ENCODE measurements around the gene GLRX. TPM values are rescaled to one million over a fixed set of nuclear protein-coding genes. Genes with fewer than 3 reads are reported as not detected.
"Not testable (repeated sequence)": the region's sequence is repeated elsewhere in the genome, so short reads cannot be mapped to it uniquely, and the experiment has no call there.

Gene GLRX
- total and polyA plus RNA-seq, 8 donors = 1.7 to 20.9 (median 6.6) TPM

DNA sequence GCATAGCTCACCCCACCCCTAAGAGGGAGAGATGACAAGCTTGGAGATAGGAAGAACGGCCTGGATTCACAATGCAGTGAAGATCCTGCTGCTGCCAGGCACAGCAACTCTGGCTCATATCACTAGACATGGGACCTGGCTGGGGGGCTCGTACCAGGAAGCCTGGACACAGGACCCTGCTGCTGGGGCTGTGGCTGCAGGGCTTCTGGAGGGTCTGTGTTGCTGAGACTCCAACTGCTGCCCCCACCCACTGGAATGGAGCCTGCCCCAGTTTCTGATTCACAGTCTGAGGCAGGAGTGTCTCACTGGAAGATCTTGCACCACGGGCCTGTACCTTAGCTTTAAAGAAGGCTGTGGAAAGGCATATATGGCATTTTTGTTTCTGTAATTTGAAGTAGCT lies 31.0 kb upstream of the GLRX start:
- no peak for ATAC-seq

DNA sequence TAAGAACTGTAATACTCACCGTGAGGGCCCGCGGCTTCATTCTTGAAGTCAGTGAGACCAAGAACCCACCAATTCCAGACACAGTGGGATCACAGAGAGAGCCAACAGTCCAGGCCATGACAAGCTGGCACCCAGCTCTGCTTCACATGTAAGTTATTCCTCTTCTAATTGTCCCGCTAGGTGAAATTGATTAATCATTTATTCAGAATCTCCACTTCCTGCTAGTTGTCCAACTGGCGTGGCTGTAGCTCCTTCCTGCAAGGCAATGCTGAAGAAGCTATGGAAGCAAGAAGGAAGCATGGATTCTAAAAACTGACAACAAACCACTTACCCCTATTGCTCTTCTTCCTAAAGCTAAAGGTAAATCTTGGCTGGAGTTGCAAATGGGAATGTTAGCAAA lies 30.0 kb upstream of the GLRX start:
- no peak for DNase-seq
- intact Hi-C loops (cut with DNase I) = no loop called here
- H3K4me1 ChIP-seq = peaks cover 8 to 15% (median 8%) of the 10 kb centered on the region in 3 donors

More for the DNA sequence above, 31.0 kb upstream of the GLRX start:
- WGBS, 2 donors = 86 to 93% methylated on average over 3 of the region's 3 CpGs
- peaks cover 17 to 23% (median 17%) of the 10 kb centered on the region in 3 donors for H3K4me1 ChIP-seq
- FAIRE-seq = no peak
- TF ChIP-seq, protein P1, sequence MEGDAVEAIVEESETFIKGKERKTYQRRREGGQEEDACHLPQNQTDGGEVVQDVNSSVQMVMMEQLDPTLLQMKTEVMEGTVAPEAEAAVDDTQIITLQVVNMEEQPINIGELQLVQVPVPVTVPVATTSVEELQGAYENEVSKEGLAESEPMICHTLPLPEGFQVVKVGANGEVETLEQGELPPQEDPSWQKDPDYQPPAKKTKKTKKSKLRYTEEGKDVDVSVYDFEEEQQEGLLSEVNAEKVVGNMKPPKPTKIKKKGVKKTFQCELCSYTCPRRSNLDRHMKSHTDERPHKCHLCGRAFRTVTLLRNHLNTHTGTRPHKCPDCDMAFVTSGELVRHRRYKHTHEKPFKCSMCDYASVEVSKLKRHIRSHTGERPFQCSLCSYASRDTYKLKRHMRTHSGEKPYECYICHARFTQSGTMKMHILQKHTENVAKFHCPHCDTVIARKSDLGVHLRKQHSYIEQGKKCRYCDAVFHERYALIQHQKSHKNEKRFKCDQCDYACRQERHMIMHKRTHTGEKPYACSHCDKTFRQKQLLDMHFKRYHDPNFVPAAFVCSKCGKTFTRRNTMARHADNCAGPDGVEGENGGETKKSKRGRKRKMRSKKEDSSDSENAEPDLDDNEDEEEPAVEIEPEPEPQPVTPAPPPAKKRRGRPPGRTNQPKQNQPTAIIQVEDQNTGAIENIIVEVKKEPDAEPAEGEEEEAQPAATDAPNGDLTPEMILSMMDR (IDR thresholded peaks at IDR 0.05) = no peak
- no peak overlapping the region for H3K4me3 ChIP-seq
- intact Hi-C loops (cut with DNase I) = no loop called here
- no peaks in the 10 kb centered on the region for H3K36me3 ChIP-seq
- DNase-seq = peak in 2 of 6 donors; percentile 8 to 49
- no peaks in the 10 kb centered on the region for H3K27me3 ChIP-seq
- no peaks in the 10 kb centered on the region for H3K9me3 ChIP-seq
- H3K27ac ChIP-seq = no peak overlapping the region

DNA sequence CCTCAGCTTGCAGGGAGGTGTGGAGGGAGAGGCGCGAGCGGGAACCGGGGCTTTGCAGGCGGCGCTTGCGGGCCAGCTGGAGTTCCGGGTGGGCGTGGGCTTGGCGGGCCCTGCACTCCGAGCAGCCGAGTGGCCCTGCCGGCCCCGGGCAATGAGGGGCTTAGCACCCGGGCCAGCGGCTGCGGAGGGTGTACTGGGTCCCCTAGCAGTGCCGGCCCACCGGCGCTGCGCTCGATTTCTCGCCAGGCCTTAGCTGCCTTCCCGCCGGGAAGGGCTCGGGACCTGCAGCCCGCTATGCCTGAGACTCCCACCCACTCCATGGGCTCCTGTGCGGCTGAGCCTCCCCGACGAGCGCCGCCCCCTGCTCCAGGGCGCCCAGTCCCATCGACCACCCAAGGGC lies 28.6 kb upstream of the GLRX start:
- 98 to 99% methylated on average over 11 to 34 of the region's 34 CpGs for WGBS, 2 donors
- H3K9me3 ChIP-seq; ATAC-seq; H3K27me3 ChIP-seq; H3K27ac ChIP-seq; H3K36me3 ChIP-seq; FAIRE-seq; H3K4me3 ChIP-seq; H3K4me1 ChIP-seq; intact Hi-C loops (cut with DNase I): not testable (repeated sequence)
- DNase-seq = peak in 3 of 6 donors; percentile 15 to 75 (median 50)

More for the DNA sequence above, 30.0 kb upstream of the GLRX start:
- H3K27me3 ChIP-seq = no peaks in the 10 kb centered on the region
- FAIRE-seq = no peak
- H3K27ac ChIP-seq = no peak overlapping the region
- H3K4me3 ChIP-seq = no peak overlapping the region
- TF ChIP-seq, protein P1 (IDR thresholded peaks at IDR 0.05) = no peak
- H3K36me3 ChIP-seq = no peaks in the 10 kb centered on the region
- WGBS, 2 donors = 76 to 84% methylated on average over 5 of the region's 5 CpGs
- ATAC-seq = no peak
- H3K9me3 ChIP-seq = no peaks in the 10 kb centered on the region

DNA sequence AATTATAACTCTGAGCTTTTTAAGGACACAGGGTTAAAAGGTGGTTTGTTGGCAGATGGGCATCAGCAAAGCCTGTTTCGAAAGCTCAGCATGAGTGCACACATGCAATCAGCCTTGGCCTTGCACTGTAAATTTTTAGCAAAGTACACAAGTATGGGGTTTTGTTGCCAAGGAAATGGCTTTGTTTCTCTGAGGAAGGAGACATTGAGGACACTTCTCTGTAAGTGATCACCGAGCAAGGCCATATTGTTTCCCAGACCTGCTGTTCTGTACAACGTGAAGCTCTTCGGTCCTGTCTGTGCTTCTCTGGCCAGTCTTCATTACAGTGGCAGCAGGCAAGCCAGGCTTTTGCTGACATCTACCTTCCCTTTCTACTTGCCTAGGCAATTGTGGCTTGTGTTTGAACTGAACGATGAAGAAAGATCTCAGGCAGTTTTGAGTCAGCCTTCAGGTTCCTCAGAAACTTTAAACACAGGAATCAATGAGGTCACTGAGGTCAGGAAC lies 27.9 kb upstream of the GLRX start:
- H3K27ac ChIP-seq = peak overlapping the region; percentile 3 to 68 (median 47)
- no peaks in the 10 kb centered on the region for H3K27me3 ChIP-seq
- DNase-seq (peak in 4 of 6 donors; percentile 25 to 51 (median 34)), ATAC-seq (peak; percentile 67 to 80 (median 76)), FAIRE-seq (no peak)
- intact Hi-C loops (cut with DNase I) = no loop called here
- TF ChIP-seq, protein P1 (IDR thresholded peaks at IDR 0.05) = no peak
- H3K9me3 ChIP-seq = no peaks in the 10 kb centered on the region
- H3K4me1 ChIP-seq = peaks cover 0 to 7% (median 5%) of the 10 kb centered on the region in 3 donors
- H3K4me3 ChIP-seq = no peak overlapping the region
- WGBS, 2 donors = 30 to 37% methylated on average over 5 of the region's 5 CpGs
- H3K36me3 ChIP-seq = no peaks in the 10 kb centered on the region

DNA sequence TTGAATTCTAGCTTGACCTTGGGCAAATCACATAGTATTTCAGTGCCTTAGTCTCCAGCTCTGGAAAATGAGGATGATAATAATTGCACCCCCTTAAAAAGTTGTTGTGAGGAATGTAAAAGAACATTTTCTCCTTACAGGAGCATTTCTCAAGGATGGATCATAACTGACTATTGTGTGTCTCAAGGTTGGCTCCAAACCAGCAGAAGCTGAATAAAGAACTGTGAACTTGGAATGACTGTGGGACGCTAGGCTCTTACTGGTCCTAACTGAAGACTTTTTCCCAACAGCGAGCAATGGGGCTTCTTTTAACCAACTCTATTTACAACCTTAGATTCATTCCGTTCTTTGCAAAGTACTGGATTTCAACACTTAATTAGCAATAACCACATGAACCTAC lies 26.2 kb upstream of the GLRX start:
- Histone ChIP-seq H3K4me3 (no peak overlapping the region), H3K36me3 (no peaks in the 10 kb centered on the region), H3K27me3 (no peaks in the 10 kb centered on the region), H3K27ac (no peak overlapping the region), H3K4me1 (peaks cover 0 to 7% (median 5%) of the 10 kb centered on the region in 3 donors), H3K9me3 (no peaks in the 10 kb centered on the region)
- intact Hi-C loops (cut with DNase I) = loop anchor here in 2 of 3 donors (5.0 to 10.0 kb wide), 4 partner anchors 66 to 206 kb away; partner anchors contain the start of gene RFESD (in 1 of the 2)
- FAIRE-seq = no peak
- ATAC-seq = no peak
- WGBS, 2 donors = 80 to 95% methylated on average over 3 of the region's 3 CpGs
- DNase-seq = no peak
- TF ChIP-seq, protein P1 (IDR thresholded peaks at IDR 0.05) = no peak

Measured in pancreas (tissue), 10 donors.